HG02852 (cell line): ENCODE measurements around the gene GRIK2.

ENCODE experiments used
- ATAC-seq: cut with Tn5 transposase; IDR thresholded peaks from one replicate; pipeline ENCODE4 v1.9.1; 2021; ENCODE audit warnings: mild to moderate bottlenecking, moderate library complexity; ENCODE audit not compliant: unreplicated experiment

GRIK2 gene

GRCh38 chr6:101454106-101454676 is 60.7 kb downstream of the GRIK2 start:
- no peak for ATAC-seq

GRCh38 chr6:101458336-101458735 is 64.8 kb downstream of the GRIK2 start:
- ATAC-seq, result no peak

- ATAC-seq, result no peak
These were observed 65.3 kb downstream of the GRIK2 start for GRCh38 chr6:101458826-101459225.

GRCh38 chr6:101462576-101462975 is 69.1 kb downstream of the GRIK2 start:
- ATAC-seq, result no peak

GRCh38 chr6:101465863-101466262 is 72.4 kb downstream of the GRIK2 start:
- no peak for ATAC-seq

GRCh38 chr6:101477436-101477835 is 83.9 kb downstream of the GRIK2 start:
- ATAC-seq, result no peak

GRCh38 chr6:101478891-101479290 is 85.4 kb downstream of the GRIK2 start:
- no peak for ATAC-seq

- ATAC-seq, result no peak
These were observed 89.1 kb downstream of the GRIK2 start for GRCh38 chr6:101482606-101483005.

GRCh38 chr6:101484781-101485180 is 91.3 kb downstream of the GRIK2 start:
- ATAC-seq, result no peak

- ATAC-seq, result no peak
These were observed 92.6 kb downstream of the GRIK2 start for GRCh38 chr6:101486124-101486523.

GRCh38 chr6:101486726-101487125 is 93.2 kb downstream of the GRIK2 start:
- ATAC-seq, result no peak

GRCh38 chr6:101489456-101489855 is 95.9 kb downstream of the GRIK2 start:
- no peak for ATAC-seq

GRCh38 chr6:101490857-101491256 is 97.3 kb downstream of the GRIK2 start:
- no peak for ATAC-seq

- no peak for ATAC-seq
These were observed 109.3 kb downstream of the GRIK2 start for GRCh38 chr6:101502818-101503217.

GRCh38 chr6:101509536-101509935 is 116.0 kb downstream of the GRIK2 start:
- no peak for ATAC-seq

- ATAC-seq, result no peak
These were observed 119.7 kb downstream of the GRIK2 start for GRCh38 chr6:101513181-101513580.

- ATAC-seq, result no peak
These were observed 123.1 kb downstream of the GRIK2 start for GRCh38 chr6:101516578-101516977.

- peak; percentile 84 for ATAC-seq
These were observed 124.1 kb downstream of the GRIK2 start for GRCh38 chr6:101517632-101518031.

GRCh38 chr6:101522254-101522653 is 128.7 kb downstream of the GRIK2 start:
- ATAC-seq, result no peak

- ATAC-seq, result no peak
These were observed 134.0 kb downstream of the GRIK2 start for GRCh38 chr6:101527467-101527866.

- ATAC-seq, result no peak
These were observed 135.3 kb downstream of the GRIK2 start for GRCh38 chr6:101528801-101529200.

- no peak for ATAC-seq
These were observed 138.0 kb downstream of the GRIK2 start for GRCh38 chr6:101531538-101531937.

GRCh38 chr6:101534386-101534785 is 140.9 kb downstream of the GRIK2 start:
- ATAC-seq, result no peak
